ENCODE measurements around the gene SLC44A3.

- TF ChIP-seq ETS1 (CRISPR knock-in tag; IDR thresholded peaks at IDR 0.05), result no peak
- TF ChIP-seq ZNF687 (CRISPR knock-in tag; IDR thresholded peaks at IDR 0.05), result no peak
- no peak for TF ChIP-seq ZBTB46 (CRISPR knock-in tag; IDR thresholded peaks at IDR 0.05; ENCODE audit: borderline replicate concordance)
- TF ChIP-seq GABPA (IDR thresholded peaks at IDR 0.05; ENCODE audit: low read depth, low read length), result no peak
- no peak for TF ChIP-seq GABPA (CRISPR knock-in tag; IDR thresholded peaks at IDR 0.05; ENCODE audit: low read depth)
These were observed 92.4 kb downstream of the SLC44A3 start for GRCh38 chr1:94912263-94913184.

All from HepG2 (cell line).